SK-N-SH (cell line): Measurements from ENCODE around the gene TUBA3E. TPM values are rescaled to one million over a fixed set of nuclear protein-coding genes. Genes with fewer than 3 reads are reported as not detected.
"Not testable (repeated sequence)": the region's sequence is repeated elsewhere in the genome, so short reads cannot be mapped to it uniquely, and the experiment has no call there.

Experiments used
- CTCF ChIA-PET: fragments of 300-600, 350-600 bp; formaldehyde crosslinking; extraction: SDS; loops from one replicate; lab custom pipeline; 2021; lab: Yijun Ruan, JAX
- POLR2A ChIA-PET: fragments of 350-600 bp; sonication (Branson Sonifier 250); formaldehyde crosslinking; extraction: SDS; loops from one replicate; lab custom pipeline; 2020; ENCODE audit warnings: antibody characterized with exemption, inconsistent platforms; lab: Yijun Ruan, JAX
- DNase-seq: peaks from one replicate; pipeline ENCODE4 v3.0.0; 2012
- H2AFZ ChIP-seq: fragments of 200-600 bp; sonication (generic); 2 replicates; pipeline ENCODE4 v1.8.1; 2016; ENCODE audit warnings: antibody characterized with exemption, mild to moderate bottlenecking, low read depth
- H3F3A ChIP-seq: fragments of 200-600 bp; sonication (generic); replicated peaks from 2 replicates; pipeline ENCODE3; 2016; ENCODE audit warnings: antibody characterized with exemption, mild to moderate bottlenecking; ENCODE audit not compliant: insufficient read depth
- H3K27ac ChIP-seq, 2 experiments: fragments of 200-500 bp in 1 of 2; fragments of 200-600 bp in 1 of 2; sonication (Bioruptor generic) in 1 of 2; sonication (generic), shearing (Covaris generic) in 1 of 2; 2 replicates each; pipeline versions ENCODE4 v1.5.1 to v1.6.1; 2014 to 2016; ENCODE audit warnings: low read depth in 2 of 2, inconsistent platforms in 1 of 2, low read length in 1 of 2, mild to moderate bottlenecking in 1 of 2, mixed read lengths in 1 of 2
- H3K27me3 ChIP-seq: fragments of 200-600 bp; sonication (generic), shearing (Covaris generic); 2 replicates; pipeline ENCODE4 v1.6.1; 2016; ENCODE audit warnings: mixed run types; ENCODE audit not compliant: insufficient read depth
- H3K36me3 ChIP-seq, 2 experiments: fragments of 200-500 bp in 1 of 2; fragments of 200-600 bp in 1 of 2; sonication (Bioruptor generic) in 1 of 2; sonication (generic) in 1 of 2; replicated peaks in 1 of 2; 2 replicates each; pipeline versions ENCODE3 to v1.5.1; 2014 to 2016; ENCODE audit warnings: low read length in 1 of 2, mild to moderate bottlenecking in 1 of 2; ENCODE audit not compliant: insufficient read depth in 2 of 2, control insufficient read depth in 1 of 2
- H3K4me1 ChIP-seq, 2 experiments: fragments of 200-500 bp in 1 of 2; fragments of 200-600 bp in 1 of 2; sonication (Bioruptor generic) in 1 of 2; sonication (generic), shearing (Covaris generic) in 1 of 2; 2 replicates each; pipeline versions ENCODE4 v1.5.1 to v1.6.1; 2014 to 2016; ENCODE audit warnings: low read depth in 1 of 2, low read length in 1 of 2, mixed run types in 1 of 2; ENCODE audit not compliant: insufficient read depth in 2 of 2, control insufficient read depth in 1 of 2
- H3K4me2 ChIP-seq: fragments of 200-600 bp; sonication (generic), shearing (Covaris generic); 2 replicates; pipeline ENCODE4 v1.6.1; 2017; ENCODE audit warnings: mixed run types
- H3K4me3 ChIP-seq, 2 experiments: fragments of 200-500 bp in 1 of 2; fragments of 200-600 bp in 1 of 2; sonication (Bioruptor generic) in 1 of 2; sonication (generic), shearing (Covaris generic) in 1 of 2; 2 replicates each; pipeline versions ENCODE4 v1.5.1 to v1.8.1; 2014 to 2016; ENCODE audit warnings: low read depth in 2 of 2, inconsistent platforms in 1 of 2, low read length in 1 of 2, mild to moderate bottlenecking in 1 of 2, mixed read lengths in 1 of 2, moderate library complexity in 1 of 2
- H3K79me2 ChIP-seq: fragments of 200-600 bp; sonication (generic); 2 replicates; pipeline ENCODE4 v1.8.1; 2017; ENCODE audit warnings: mild to moderate bottlenecking; ENCODE audit not compliant: insufficient read depth
- H3K9ac ChIP-seq: fragments of 200-600 bp; sonication (generic); 2 replicates; pipeline ENCODE4 v1.6.1; 2017; ENCODE audit warnings: mixed run types
- H3K9me2 ChIP-seq: fragments of 200-600 bp; sonication (generic); 2 replicates; pipeline ENCODE4 v1.6.1; 2017; ENCODE audit warnings: mixed run types
- H3K9me3 ChIP-seq: fragments of 200-600 bp; sonication (generic); 2 replicates; pipeline ENCODE4 v1.6.1; 2017; ENCODE audit warnings: mixed run types, mild to moderate bottlenecking, moderate library complexity
- H4K20me1 ChIP-seq: fragments of 200-600 bp; sonication (generic); 2 replicates; pipeline ENCODE4 v1.6.1; 2017; ENCODE audit warnings: mild to moderate bottlenecking, mixed run types; ENCODE audit not compliant: insufficient read depth
- GABPA ChIP-seq: IDR thresholded peaks from 2 replicates; pipeline ENCODE4 v1.4.0; 2012; ENCODE audit warnings: low read depth, mild to moderate bottlenecking
- SMC3 ChIP-seq: IDR thresholded peaks from 2 replicates; pipeline ENCODE4 v1.6.1; 2012; ENCODE audit warnings: low read depth, low read length, improper control_type of control experiment
- whole genome bisulfite sequencing: methylation state at CpG from one replicate; pipeline ENCODE4 v1.1.6; 2017; ENCODE audit warnings: low lambda C conversion rate; 5-methylcytosine and 5-hydroxymethylcytosine counted together
- polyA plus RNA-seq, 3 experiments: library from polyadenylated mRNA; depleted of rRNA; stranded (reverse); fragments of >200 nt; gene quantifications; 2 replicates each; pipeline ENCODE4 v1.2.3, GENCODE V29; 2012
- TF ChIP-seq, protein P1 (sequence below): IDR thresholded peaks from 2 replicates; pipeline ENCODE4; 2012

The TUBA3E gene
- polyA plus RNA-seq, 1 of the 3 experiments (the other 2 are of a cell fraction), result not detected

DNA sequence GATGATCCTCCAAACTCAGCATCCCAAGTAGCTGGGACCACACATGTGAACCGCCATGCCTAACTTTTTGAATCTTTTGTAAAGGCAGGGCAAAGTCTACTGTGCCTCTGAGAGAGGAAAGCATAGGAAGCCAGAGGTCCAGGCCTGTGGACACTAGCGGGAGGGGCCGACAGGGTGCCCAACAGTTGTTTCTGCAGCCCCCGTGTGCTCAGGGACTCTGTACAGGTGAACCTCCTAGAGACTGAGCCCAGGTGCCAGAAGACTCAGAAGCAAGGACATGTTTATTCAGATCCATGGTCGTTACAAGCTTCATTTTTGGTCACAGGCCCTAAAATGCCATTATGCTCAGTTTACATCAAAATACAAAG, 47.1 kb downstream of the TUBA3E start:
- H3F3A ChIP-seq, CTCF ChIA-PET, H3K9me3 ChIP-seq, H3K79me2 ChIP-seq, H3K4me1 ChIP-seq, H3K4me3 ChIP-seq, H3K9me2 ChIP-seq, DNase-seq, H2AFZ ChIP-seq, H3K27ac ChIP-seq, H3K4me2 ChIP-seq, H4K20me1 ChIP-seq, POLR2A ChIA-PET, H3K9ac ChIP-seq, H3K27me3 ChIP-seq: not testable (repeated sequence)
- WGBS, result 67% methylated on average over 3 of the region's 5 CpGs
- H3K36me3 ChIP-seq, result peaks cover 0 to 25% of the 10 kb centered on the region in 2 experiments

DNA sequence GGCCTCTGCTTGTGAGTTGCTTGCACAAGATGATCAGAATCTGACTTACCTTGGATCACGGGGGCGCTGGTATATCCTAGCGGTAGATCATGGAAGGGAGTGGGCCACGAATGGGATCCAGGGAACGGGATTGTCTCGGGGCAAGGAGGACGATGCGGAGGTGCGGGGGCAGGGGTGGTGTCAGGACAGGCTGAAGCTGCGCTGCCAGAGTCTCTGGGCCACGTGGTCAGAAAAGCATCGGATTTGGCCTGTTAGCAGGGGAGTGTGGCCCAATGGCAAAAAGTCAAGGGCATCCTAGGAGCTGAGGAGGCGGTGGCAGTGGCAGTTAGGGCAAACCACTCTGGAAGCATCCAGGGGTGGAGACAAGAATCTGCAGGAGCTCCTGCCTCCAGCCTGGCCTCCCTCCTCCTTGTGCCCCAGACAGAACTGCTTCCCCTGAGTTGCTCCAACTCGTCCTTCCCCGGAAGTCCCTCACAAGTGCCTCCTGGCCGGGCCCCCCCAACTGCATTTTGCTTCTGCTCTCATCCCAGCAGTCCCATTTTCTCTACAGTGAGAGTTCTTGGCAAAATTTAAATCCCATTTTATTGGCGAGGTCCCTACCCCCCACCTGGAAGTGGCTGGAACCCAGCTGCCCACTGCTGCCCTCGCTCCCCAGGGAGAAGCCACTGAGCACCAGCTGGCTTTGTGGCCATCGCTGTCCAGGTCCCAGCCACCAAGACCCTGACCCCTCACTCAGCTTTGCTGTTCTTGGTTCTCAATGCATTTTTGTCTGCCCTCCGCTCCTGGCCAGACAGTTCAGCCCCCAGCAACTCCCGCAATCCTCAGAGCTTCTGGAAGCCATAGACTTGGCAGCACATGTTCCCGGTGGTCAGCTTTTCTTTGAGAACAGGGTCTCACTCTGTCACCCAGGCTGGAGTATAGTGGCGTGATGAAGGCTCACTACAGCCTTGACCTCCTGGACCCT, 47.8 kb downstream of the TUBA3E start:
- no peaks in the 10 kb centered on the region for H3K9me2 ChIP-seq

DNA sequence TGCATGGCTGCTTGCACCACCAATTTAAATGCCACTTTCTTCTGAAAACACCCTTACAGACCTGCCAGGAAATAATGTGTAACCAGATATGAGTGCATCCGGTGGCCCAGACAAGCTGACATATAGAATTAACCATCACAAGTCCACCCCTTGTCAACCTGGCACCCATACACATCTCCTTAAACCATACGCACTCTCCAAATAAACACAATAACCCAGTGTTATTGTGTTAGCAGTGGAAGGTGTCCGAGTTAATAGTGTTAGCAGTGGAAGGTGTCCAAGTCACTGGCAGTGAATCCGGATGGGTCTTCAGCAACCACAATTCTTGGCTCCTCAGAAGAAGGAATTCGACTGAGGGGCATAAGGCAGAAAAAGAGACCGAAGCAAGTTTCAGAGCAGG, 49.7 kb downstream of the TUBA3E start:
- H3K27ac ChIP-seq, H3K9me2 ChIP-seq, H3K4me1 ChIP-seq, POLR2A ChIA-PET, H3K4me2 ChIP-seq, CTCF ChIA-PET, H3K9ac ChIP-seq, H3F3A ChIP-seq, H2AFZ ChIP-seq, H3K27me3 ChIP-seq, H3K79me2 ChIP-seq, H4K20me1 ChIP-seq, H3K4me3 ChIP-seq, DNase-seq, H3K9me3 ChIP-seq: not testable (repeated sequence)
- WGBS, result 87% methylated on average over 5 of the region's 6 CpGs
- H3K36me3 ChIP-seq, result peaks cover 0 to 12% of the 10 kb centered on the region in 2 experiments

More for the DNA sequence above, 47.8 kb downstream of the TUBA3E start:
- peaks cover 0 to 24% of the 10 kb centered on the region in 2 experiments for H3K36me3 ChIP-seq
- no peaks in the 10 kb centered on the region for H3K27me3 ChIP-seq
- POLR2A ChIA-PET, result no interaction called here
- no peaks in the 10 kb centered on the region for H3K79me2 ChIP-seq
- no peaks in the 10 kb centered on the region for H3F3A ChIP-seq
- DNase-seq, result no peak
- H3K27ac ChIP-seq, result no peak overlapping the region
- TF ChIP-seq GABPA, result no peak
- no peak for TF ChIP-seq SMC3
- TF ChIP-seq, all 33 proteins: peak for 0
- Histone ChIP-seq H3K9me3 (no peaks in the 10 kb centered on the region), H3K4me2 (no peak overlapping the region), H3K4me3 (no peak overlapping the region), H3K9ac (no peak overlapping the region), H4K20me1 (no peaks in the 10 kb centered on the region), H2AFZ (no peak overlapping the region), H3K4me1 (peaks cover 0 to under 1% of the 10 kb centered on the region in 2 experiments; a peak in 1 of 4 replicates)
- CTCF ChIA-PET, result no interaction called here
- 96% methylated on average over 23 of the region's 23 CpGs for WGBS

DNA sequence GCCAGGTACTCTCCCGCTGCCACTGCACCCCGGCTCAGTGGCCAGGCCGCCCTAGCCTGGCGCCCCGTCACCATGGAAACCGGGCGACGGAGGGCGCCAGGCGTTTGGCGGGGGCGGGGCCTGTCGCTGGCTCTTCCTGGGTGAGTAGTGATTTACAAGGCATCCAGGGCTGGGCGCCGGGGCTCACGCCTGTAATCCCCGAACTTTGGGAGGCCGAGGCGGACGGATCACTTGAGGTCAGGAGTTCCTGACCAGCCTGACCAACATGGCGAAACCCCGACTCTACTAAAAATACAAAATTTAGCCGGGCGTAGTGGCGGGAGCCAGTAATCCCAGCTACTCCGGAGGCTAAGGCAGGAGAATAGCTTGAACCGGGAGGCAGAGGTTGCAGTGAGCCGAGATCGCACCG, 53.2 kb downstream of the TUBA3E start, which contains the start of gene CCDC74B:
TSS of gene CCDC74B (minus strand) at position 107 of the 409 bp plus-strand sequence. CDS start 116 bp downstream, outside the sequence.
- WGBS, result 51% methylated on average over 10 of the region's 30 CpGs
- H3K79me2 ChIP-seq, POLR2A ChIA-PET, H3K9me3 ChIP-seq, H3F3A ChIP-seq, H3K9me2 ChIP-seq, H3K36me3 ChIP-seq, H4K20me1 ChIP-seq, H3K27me3 ChIP-seq, DNase-seq: not testable (repeated sequence)
- Histone ChIP-seq H3K4me1 (peaks cover 0 to 13% of the 10 kb centered on the region in 2 experiments; a peak in 1 of 4 replicates), H2AFZ (peak within 1 kb of the TSS; percentile 83; the same call in 1 of the 2 replicates), H3K4me2 (peak within 1 kb of the TSS; percentile 62), H3K27ac (peak within 1 kb of the TSS in 1 of 2 experiments; percentile 36; a peak in 2 of 4 replicates), H3K4me3 (peak within 1 kb of the TSS; percentile 34 to 51), H3K9ac (peak within 1 kb of the TSS; percentile 34; the same call in 1 of the 2 replicates)
- TF ChIP-seq, protein P1, sequence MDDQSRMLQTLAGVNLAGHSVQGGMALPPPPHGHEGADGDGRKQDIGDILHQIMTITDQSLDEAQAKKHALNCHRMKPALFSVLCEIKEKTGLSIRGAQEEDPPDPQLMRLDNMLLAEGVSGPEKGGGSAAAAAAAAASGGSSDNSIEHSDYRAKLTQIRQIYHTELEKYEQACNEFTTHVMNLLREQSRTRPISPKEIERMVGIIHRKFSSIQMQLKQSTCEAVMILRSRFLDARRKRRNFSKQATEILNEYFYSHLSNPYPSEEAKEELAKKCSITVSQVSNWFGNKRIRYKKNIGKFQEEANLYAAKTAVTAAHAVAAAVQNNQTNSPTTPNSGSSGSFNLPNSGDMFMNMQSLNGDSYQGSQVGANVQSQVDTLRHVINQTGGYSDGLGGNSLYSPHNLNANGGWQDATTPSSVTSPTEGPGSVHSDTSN, result peak; percentile 45
- CTCF ChIA-PET, result interaction anchor here (0.9 to 1.3 kb wide), 2 partner anchors 36 to 37 kb away, joined by 3 read pairs; partner anchors contain the start of genes MZT2B and SMPD4

DNA sequence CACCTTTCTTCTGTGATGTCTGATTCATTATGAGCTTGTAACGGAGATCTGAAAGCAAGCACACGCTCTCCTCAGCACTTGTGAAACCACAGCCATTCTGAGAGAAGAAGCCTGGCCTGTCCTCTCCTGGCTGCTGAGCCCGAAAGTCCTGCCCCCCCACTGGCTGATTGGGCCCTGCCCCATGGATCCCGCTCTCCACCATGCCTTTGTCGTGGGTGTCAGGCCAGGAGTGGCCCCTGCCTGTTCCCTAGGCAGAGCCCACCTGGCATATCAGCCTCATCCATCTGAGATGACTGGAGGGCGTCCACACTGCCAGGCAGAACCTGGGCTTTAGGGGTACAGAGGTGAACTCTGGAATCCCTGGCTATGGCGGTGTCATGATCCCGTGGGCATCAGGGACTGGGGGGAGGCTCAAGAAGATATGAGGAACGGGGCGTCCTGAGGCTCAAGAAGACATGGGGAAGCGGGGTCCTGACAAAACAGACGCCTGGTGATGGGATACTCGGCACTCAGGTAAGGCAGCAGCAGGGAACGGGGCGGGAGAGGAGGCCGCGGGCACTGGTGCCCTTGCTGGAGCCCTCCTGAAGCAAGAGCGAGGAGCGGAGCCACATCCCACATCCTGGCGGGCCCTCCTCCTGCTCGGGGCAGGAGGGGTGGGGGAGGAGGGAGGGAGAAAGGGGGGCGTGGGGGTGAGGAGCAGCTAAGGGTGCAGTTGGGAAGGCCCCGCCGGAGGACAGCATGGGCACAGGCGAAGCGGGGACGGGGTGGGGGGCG, 54.8 kb downstream of the TUBA3E start:
- H3K9me2 ChIP-seq, H3K4me3 ChIP-seq, POLR2A ChIA-PET, H3K79me2 ChIP-seq, H3K9ac ChIP-seq, H3F3A ChIP-seq, H3K36me3 ChIP-seq, DNase-seq, H4K20me1 ChIP-seq, H3K27me3 ChIP-seq, H3K9me3 ChIP-seq, H3K27ac ChIP-seq, H3K4me2 ChIP-seq, CTCF ChIA-PET, H2AFZ ChIP-seq: not testable (repeated sequence)
- peaks cover 0 to 25% of the 10 kb centered on the region in 2 experiments; a peak in 1 of 4 replicates for H3K4me1 ChIP-seq
- 88% methylated on average over 17 of the region's 28 CpGs for WGBS
